Activated naive CD8-positive, alpha-beta T cell (primary cell): Measurements from ENCODE around the gene KRT84.
A peak's percentile ranks its signal among the peaks of the same experiment; 100 is the strongest.

Source experiments
- H3K27ac Mint-ChIP-seq: one replicate; pipeline ENCODE4 v1.8.0; 2021; ENCODE audit warnings: mixed read lengths
- H3K27me3 Mint-ChIP-seq: one replicate; pipeline ENCODE4 v1.8.0; 2021; ENCODE audit warnings: mixed read lengths
- H3K36me3 Mint-ChIP-seq: one replicate; pipeline ENCODE4 v1.8.0; 2021; ENCODE audit warnings: mixed read lengths
- H3K4me1 Mint-ChIP-seq: one replicate; pipeline ENCODE4 v1.8.0; 2021; ENCODE audit warnings: low read depth, mixed read lengths
- H3K4me3 Mint-ChIP-seq: one replicate; pipeline ENCODE4 v1.8.0; 2021; ENCODE audit warnings: mild to moderate bottlenecking, mixed read lengths
- H3K9me3 Mint-ChIP-seq: one replicate; pipeline ENCODE4 v1.8.0; 2021; ENCODE audit warnings: low read depth, mixed read lengths

Gene KRT84

DNA sequence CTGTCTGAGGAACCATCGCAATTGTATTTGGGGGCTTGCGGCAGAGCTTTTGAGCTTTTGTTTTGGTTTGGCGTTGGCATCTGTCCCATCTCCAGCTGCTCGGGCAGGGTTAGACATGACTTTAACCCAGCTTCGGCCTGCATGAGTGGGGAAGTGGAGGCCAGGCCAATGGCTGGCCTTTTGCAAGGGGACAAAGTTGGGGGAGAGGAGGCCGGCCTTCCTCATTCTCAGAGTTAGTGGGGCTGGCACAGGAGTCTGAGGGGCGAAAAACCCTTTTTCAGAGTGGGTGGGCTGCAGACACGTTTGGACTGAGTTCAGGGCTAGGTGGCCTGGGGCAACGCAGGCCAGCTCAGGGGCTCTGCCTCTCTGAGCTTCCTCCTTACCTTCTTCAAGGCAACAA, 15.5 kb upstream of the KRT84 start:
- no peak overlapping the region for H3K27ac Mint-ChIP-seq
- no peak overlapping the region for H3K4me3 Mint-ChIP-seq
- H3K9me3 Mint-ChIP-seq, result no peaks in the 10 kb centered on the region
- no peaks in the 10 kb centered on the region for H3K4me1 Mint-ChIP-seq
- no peaks in the 10 kb centered on the region for H3K36me3 Mint-ChIP-seq
- H3K27me3 Mint-ChIP-seq, result no peaks in the 10 kb centered on the region

DNA sequence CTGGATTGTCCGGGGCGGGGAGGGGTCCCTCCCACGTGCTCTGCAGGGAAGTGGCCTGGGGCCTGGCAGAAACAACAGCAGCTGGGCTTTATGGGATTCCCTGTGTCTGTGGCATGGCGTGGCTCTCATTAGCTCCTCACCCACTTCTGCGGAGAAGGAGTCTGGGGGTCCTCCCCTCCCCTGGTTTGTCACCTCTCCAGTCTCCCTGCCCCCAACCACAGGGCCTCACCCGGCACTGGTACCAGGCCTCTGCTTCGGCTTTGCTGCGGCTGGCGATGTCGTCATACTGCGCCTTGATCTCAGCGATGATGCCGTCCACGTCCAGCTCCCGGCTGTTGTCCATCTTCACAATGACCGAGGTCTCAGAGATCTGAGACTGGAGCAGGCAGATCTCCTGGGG, 14.3 kb upstream of the KRT84 start:
- Mint-ChIP-seq H3K4me3 (no peak overlapping the region), H3K9me3 (no peaks in the 10 kb centered on the region), H3K4me1 (no peaks in the 10 kb centered on the region), H3K27me3 (no peaks in the 10 kb centered on the region), H3K36me3 (no peaks in the 10 kb centered on the region), H3K27ac (no peak overlapping the region)

DNA sequence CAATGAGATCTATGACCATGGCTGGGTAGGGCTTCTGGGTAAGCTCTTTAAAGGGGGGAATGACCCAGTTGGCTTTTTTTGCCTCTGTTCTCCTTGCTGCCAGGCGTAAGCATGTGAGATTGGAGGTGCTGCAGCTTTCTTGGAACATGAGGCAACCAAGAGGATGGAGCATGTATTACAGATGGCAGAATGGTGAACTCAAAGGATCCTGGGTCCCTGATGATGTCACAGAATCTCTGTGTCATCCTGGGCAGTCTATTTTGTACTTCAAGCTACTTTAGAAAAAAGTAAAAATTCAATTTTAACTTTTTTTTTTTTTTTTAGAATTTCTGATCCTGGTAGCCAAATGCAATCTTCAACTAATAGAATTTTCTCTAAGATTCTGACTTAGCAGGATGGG, 12.7 kb upstream of the KRT84 start:
- H3K36me3 Mint-ChIP-seq, result no peaks in the 10 kb centered on the region
- H3K9me3 Mint-ChIP-seq, result no peaks in the 10 kb centered on the region
- H3K27me3 Mint-ChIP-seq, result no peaks in the 10 kb centered on the region
- no peaks in the 10 kb centered on the region for H3K4me1 Mint-ChIP-seq
- no peak overlapping the region for H3K4me3 Mint-ChIP-seq
- peak overlapping the region; percentile 28 for H3K27ac Mint-ChIP-seq

DNA sequence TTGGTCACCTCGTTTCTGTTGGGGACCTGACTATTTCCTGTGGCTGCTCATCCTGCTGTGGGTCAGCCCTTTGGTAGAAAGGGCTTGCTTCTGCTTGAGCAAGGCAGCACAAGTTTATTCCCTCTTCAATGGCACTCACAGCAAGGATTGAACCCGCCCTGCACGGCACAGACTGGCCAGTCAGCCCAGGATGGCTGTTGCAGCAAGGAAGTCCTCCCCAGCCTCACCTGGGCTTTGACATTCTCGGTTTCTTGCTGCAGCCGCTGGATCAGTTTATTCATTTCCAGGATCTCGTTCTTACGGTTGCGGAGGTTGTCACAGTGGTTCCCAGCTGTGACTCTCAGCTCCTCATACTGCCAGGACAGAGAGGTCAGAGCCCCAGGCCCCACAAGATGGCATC, 11.2 kb upstream of the KRT84 start:
- no peaks in the 10 kb centered on the region for H3K27me3 Mint-ChIP-seq
- no peak overlapping the region for H3K4me3 Mint-ChIP-seq
- no peaks in the 10 kb centered on the region for H3K9me3 Mint-ChIP-seq
- H3K4me1 Mint-ChIP-seq, result no peaks in the 10 kb centered on the region
- no peaks in the 10 kb centered on the region for H3K36me3 Mint-ChIP-seq
- no peak overlapping the region for H3K27ac Mint-ChIP-seq

DNA sequence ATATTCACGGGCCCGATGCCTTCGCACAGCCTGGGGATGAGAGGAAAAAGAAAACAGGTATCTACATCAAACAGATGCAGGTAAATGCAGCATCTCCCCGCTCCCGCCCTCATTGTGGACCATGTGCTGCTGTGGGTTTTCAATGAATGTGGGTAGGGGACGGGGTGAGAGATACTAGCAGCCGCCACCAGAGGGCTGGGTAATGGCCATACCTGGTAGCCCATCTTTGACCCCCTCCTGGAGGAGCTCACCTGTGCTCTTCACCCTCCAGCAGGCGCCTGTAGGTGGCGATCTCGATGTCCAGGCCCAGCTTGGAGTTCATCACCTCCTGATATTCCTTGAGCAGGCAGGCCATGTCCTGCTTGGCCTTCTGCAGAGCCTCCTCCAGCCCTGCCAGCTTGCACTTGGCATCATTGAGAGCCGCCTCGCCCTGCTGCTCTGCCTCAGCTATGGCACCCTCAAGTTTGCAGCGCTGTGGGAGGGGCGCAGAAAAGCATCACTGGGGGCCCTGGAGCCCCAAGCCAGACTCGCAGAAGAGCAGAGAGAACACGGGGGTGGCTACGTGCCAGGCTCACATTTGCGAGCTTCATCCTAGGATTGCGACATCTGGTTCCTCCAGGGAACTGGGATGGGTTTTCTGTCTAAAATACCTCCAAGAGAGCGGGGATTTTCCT, 10.4 kb upstream of the KRT84 start:
- Mint-ChIP-seq H3K27ac (no peak overlapping the region), H3K4me1 (no peaks in the 10 kb centered on the region), H3K4me3 (no peak overlapping the region), H3K9me3 (no peaks in the 10 kb centered on the region), H3K36me3 (no peaks in the 10 kb centered on the region), H3K27me3 (no peaks in the 10 kb centered on the region)

DNA sequence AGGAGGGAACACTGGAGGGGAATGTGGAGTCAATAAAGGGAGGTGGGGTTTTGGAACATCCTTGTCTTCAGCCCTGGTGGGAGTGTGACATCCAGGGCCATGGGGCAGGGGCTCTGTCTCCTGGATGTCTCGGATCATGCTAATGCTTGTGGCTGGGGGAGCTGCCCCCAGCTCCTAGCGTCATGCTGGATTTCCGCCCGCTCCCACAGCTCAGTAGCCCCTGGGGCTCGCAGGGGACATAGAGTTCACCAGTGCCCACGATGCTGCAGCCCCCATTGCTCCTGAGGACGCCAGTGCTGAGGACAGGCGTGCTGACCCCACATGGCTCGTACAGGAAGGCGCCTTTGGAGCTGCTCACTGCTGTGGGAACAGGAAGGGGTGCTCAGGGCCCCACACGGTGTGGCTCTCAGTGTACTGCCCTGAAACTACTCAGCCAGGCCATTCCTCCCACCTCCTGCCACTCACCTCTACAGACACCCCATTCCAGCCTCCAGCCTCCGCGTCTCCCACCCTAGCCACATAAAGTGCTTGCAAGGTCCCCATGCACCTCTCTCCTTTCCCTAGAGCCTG, 9.5 kb upstream of the KRT84 start:
- Mint-ChIP-seq H3K9me3 (no peaks in the 10 kb centered on the region), H3K36me3 (no peaks in the 10 kb centered on the region), H3K4me1 (no peaks in the 10 kb centered on the region), H3K4me3 (no peak overlapping the region), H3K27me3 (no peaks in the 10 kb centered on the region), H3K27ac (no peak overlapping the region)

DNA sequence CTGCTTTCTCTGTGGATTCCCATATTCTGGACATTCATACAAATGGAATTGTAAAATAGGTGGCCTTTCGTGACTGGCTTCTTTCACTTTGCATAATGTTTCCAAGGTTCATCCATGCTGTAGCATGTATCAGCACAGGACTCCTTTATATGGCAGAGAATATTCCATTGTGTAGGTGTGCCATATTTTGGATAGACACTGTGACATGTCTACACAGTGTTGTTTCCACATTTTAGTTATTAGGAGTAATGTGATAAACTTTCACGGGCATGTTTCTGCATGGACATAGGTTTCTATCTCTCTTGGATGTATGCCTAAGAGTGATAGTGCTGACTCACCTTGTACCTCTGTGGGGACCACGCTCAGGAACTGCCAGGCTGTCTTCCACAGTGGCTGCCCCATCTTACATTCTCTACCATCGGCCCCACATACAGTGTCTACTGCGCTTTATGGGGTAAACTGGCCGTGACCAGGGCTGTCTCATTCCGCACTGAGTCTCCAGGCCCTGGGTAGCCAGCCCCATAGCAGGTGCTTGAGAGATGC, 7.1 kb upstream of the KRT84 start:
- H3K4me1 Mint-ChIP-seq, result no peaks in the 10 kb centered on the region
- H3K27ac Mint-ChIP-seq, result no peak overlapping the region
- no peaks in the 10 kb centered on the region for H3K9me3 Mint-ChIP-seq
- no peaks in the 10 kb centered on the region for H3K27me3 Mint-ChIP-seq
- no peaks in the 10 kb centered on the region for H3K36me3 Mint-ChIP-seq
- no peak overlapping the region for H3K4me3 Mint-ChIP-seq

DNA sequence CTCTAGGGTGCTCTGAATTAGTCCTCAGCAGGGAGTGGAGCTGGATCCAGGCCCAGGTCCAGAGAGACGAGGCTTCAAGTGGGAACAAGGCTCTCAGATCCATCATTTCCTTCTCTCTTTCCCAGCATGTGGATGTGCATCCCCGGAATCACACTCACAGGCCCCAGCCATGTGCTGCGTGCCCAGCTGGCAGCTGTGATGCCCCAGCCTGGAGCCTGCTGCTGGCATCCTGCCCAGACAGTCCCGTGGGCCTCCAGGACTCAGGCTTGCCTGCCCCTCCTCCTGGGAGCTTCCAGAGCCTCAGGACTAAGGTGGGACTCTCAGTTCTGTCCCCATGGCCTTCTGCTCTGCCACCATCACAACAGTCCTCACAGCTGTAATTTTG, 6.2 kb upstream of the KRT84 start:
- no peaks in the 10 kb centered on the region for H3K36me3 Mint-ChIP-seq
- no peaks in the 10 kb centered on the region for H3K27me3 Mint-ChIP-seq
- H3K4me1 Mint-ChIP-seq, result no peaks in the 10 kb centered on the region
- no peak overlapping the region for H3K4me3 Mint-ChIP-seq
- H3K9me3 Mint-ChIP-seq, result no peaks in the 10 kb centered on the region
- H3K27ac Mint-ChIP-seq, result no peak overlapping the region

DNA sequence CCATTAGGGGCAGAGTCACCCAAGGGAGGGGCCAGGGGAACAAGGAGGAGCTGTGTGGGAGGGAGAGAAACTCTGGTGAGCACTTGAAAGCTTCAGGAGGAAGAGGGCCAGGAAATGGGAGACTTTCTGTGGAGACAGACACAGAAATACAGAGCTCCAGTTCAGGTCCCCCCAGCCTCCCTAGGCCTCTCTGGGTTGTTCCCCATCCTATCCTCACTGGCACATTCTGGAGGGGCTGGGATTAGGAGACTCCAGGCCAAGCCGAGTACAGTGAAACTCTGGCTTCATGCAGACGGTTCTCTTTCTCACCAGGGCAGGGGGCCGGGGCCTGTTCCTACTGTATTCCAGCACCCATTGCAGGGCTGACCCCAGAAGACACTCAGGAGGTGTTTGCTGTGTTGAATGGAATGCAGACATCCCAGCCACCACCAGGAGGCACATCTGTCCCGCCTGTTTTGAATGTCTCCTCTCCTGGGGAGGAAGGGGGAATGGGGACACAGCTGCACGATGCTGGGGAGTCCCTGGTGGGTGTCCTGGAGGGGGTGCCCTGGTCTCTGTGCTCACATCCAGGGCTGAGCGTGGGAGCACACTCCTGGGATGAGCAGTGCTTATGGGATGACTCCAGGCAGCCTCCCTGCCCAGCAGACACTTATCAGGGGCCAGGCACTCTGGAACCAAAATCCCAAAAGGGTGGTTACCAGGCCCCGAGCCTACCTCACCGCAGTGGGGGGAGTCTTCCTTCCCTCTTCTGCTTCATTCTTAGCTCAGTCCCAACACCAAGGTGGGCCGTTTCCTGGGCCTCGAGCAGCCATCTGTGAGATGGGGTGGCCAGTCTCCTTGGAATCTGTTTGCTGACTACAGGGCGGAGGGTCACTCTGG, 5.5 kb upstream of the KRT84 start:
- H3K27me3 Mint-ChIP-seq, result no peaks in the 10 kb centered on the region
- H3K4me1 Mint-ChIP-seq, result no peaks in the 10 kb centered on the region
- no peak overlapping the region for H3K4me3 Mint-ChIP-seq
- H3K36me3 Mint-ChIP-seq, result no peaks in the 10 kb centered on the region
- no peaks in the 10 kb centered on the region for H3K9me3 Mint-ChIP-seq
- no peak overlapping the region for H3K27ac Mint-ChIP-seq

DNA sequence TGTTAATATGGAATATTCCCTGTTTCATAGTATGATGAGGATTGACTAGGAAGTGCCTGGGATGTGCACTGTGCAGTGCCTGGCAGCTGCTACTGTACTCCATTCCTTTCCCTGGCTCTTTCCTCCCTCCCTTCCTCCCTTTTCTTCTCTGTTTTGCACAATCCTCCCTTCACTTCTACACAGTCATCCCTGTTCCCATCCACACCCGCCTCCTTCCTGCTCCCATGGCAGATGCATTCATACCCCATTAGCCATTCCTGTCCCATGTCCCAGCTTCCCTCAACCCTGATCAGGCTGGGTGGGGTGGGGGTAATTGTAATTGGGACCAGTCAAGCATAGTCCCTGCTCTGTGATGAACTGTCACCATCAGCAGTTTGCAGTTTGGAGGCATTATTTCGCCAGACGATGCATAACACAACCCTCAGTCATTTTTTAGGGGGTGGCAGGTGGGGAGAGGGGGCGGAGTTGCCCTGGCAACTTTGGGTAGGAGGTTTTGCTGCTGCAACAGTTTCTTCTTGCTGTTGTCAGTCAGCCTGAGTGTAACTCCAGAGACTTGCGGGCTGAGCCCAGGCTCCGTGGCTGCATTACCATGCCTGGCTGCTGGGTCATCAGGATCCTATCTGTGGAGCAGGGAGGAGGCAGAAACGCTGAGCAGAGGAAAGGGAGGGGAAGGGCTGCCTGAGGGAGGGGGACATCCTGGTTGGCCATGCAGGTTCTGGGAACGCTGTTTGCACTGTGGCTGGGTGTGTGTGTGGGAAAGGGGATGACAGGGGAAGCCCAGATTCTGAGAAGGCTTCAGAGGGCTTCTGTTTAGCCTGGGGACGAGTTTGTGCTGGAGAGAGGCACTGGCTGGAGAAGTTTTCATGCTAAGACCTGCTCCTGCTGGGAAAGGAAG, 4.1 kb upstream of the KRT84 start:
- Mint-ChIP-seq H3K27me3 (no peaks in the 10 kb centered on the region), H3K27ac (no peak overlapping the region), H3K9me3 (no peaks in the 10 kb centered on the region), H3K36me3 (no peaks in the 10 kb centered on the region), H3K4me3 (no peak overlapping the region), H3K4me1 (no peaks in the 10 kb centered on the region)

DNA sequence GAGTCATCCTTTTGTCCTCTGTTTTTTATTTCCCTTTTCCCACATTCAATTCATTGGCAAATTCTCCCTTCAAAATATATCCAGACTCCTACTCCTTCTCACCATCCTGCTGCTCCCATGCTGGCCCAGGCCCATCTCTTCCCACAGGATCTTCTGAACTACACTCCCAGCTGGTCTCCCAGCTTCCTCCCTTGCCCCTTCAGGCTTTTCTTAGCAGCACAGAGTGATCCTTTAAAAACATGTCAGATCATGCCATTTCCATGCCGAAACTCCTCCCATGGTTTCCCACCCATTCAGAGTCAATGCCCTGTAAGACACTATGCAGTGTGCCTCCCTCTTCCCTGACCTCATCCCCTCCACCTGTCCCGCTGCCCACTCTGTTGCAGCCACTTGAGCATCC, 2.4 kb upstream of the KRT84 start:
- no peaks in the 10 kb centered on the region for H3K27me3 Mint-ChIP-seq
- H3K9me3 Mint-ChIP-seq, result no peaks in the 10 kb centered on the region
- H3K27ac Mint-ChIP-seq, result no peak overlapping the region
- no peak overlapping the region for H3K4me3 Mint-ChIP-seq
- H3K4me1 Mint-ChIP-seq, result peaks cover 7% of the 10 kb centered on the region
- H3K36me3 Mint-ChIP-seq, result no peaks in the 10 kb centered on the region

DNA sequence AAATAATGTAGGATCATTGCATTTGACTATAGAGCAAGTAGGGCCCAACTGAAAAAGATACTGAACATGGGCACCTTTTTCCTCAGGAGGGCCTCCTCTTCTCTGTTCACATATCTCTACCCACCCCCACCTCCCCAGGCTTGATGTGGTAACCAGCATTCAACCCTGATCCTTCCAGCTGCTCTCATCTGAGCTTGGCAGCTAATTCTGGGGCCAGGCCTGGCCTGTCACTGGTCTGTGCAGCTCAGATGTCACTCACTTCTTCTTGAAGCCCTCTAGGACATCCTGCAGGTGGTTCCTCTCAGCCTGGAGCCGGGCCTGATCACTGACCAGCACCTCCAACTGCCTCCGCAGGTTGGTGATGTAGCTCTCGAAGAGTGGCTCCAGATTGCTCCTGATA, 2.1 kb downstream of the KRT84 start:
- H3K36me3 Mint-ChIP-seq, result no peaks in the 10 kb centered on the region
- H3K4me1 Mint-ChIP-seq, result peaks cover 18% of the 10 kb centered on the region
- H3K27ac Mint-ChIP-seq, result no peak overlapping the region
- no peak overlapping the region for H3K4me3 Mint-ChIP-seq
- no peaks in the 10 kb centered on the region for H3K9me3 Mint-ChIP-seq
- peaks cover 4% of the 10 kb centered on the region for H3K27me3 Mint-ChIP-seq

DNA sequence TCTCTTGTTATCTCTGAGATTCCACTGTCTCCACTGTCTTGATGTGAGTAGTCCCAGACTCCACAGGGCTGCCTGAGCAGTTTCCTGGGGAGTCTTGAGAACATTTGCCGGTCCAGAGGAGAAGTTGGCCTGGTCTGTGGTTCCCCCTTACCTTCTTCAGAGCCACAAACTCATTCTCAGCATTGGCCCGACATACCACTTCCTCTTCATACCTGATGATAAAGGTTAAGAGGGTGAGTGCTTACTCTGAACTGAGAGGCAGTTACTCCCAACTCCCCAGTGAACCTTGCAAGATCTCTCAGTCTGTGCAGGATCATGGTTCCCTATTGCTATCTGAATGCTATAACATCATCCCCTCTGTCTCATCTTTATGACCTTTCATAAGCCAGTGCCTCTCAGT, 2.6 kb downstream of the KRT84 start:
- Mint-ChIP-seq H3K4me1 (peaks cover 18% of the 10 kb centered on the region), H3K9me3 (no peaks in the 10 kb centered on the region), H3K4me3 (peak overlapping the region; percentile 4), H3K36me3 (no peaks in the 10 kb centered on the region), H3K27ac (no peak overlapping the region), H3K27me3 (peaks cover 4% of the 10 kb centered on the region)

DNA sequence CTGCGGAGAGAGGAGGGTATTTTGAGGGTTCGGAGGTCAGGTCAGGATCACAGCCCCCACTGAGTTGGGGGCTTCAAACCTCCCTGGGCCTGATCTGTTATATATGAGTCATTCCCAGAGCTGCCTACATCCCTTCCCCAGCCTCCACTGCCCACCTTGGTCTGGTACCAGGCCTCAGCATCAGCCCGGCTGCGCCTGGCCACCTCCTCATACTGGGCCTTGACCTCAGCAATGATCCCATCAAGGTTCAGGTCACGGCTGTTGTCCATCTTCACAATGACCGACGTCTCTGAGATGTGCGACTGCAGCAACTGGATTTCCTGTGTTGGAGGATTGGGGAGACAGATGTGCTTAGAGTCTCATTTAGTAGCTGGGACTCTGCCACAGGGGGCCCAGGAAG, 4.2 kb downstream of the KRT84 start:
- H3K4me1 Mint-ChIP-seq, result peaks cover 18% of the 10 kb centered on the region
- peaks cover 8% of the 10 kb centered on the region for H3K27me3 Mint-ChIP-seq
- no peak overlapping the region for H3K4me3 Mint-ChIP-seq
- no peaks in the 10 kb centered on the region for H3K36me3 Mint-ChIP-seq
- no peak overlapping the region for H3K27ac Mint-ChIP-seq
- no peaks in the 10 kb centered on the region for H3K9me3 Mint-ChIP-seq
